ENCODE results near the gene ZNF423. TPM values are rescaled to one million over a fixed set of nuclear protein-coding genes. Genes with fewer than 3 reads are reported as not detected.

The ZNF423 gene
- total and polyA plus RNA-seq, 2 of the 13 experiments (the other 11 are each of a cell fraction or from before 2014, with no cell fraction given): 0.07 to 0.31 TPM

DNA sequence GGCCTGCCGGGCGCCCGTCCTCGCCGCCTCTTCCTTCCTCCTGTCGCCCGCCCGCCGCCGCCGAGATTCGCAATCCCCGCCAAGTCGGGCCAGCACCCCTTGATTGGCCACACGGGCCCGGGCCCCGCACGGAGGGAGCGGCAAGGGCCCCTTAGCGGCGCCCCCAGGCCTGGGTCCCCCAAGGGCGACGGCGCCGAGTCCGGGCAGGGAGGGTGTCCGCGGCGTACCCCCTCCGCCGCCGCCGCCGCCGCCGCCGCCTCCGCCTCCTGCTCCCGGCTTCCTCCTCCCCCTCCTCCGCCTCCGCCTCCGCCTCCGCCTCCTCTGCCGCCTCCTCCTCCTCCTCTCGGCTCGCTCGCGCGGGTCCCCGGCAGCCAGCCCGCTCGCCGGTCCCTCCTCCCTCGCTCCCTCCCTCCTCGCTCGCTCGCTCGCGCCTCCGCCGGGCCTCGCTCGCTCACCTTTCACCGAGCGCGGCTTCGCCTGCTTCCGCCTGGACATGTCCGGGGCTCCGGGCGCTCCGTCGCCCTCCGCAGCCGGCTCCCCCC is 561 bp downstream of the ZNF423 start (continued):
- TF ChIP-seq, protein P1, sequence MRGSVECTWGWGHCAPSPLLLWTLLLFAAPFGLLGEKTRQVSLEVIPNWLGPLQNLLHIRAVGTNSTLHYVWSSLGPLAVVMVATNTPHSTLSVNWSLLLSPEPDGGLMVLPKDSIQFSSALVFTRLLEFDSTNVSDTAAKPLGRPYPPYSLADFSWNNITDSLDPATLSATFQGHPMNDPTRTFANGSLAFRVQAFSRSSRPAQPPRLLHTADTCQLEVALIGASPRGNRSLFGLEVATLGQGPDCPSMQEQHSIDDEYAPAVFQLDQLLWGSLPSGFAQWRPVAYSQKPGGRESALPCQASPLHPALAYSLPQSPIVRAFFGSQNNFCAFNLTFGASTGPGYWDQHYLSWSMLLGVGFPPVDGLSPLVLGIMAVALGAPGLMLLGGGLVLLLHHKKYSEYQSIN (CRISPR knock-in tag; IDR thresholded peaks at IDR 0.05; ENCODE audit: borderline replicate concordance): no peak
- TF ChIP-seq, protein P2, sequence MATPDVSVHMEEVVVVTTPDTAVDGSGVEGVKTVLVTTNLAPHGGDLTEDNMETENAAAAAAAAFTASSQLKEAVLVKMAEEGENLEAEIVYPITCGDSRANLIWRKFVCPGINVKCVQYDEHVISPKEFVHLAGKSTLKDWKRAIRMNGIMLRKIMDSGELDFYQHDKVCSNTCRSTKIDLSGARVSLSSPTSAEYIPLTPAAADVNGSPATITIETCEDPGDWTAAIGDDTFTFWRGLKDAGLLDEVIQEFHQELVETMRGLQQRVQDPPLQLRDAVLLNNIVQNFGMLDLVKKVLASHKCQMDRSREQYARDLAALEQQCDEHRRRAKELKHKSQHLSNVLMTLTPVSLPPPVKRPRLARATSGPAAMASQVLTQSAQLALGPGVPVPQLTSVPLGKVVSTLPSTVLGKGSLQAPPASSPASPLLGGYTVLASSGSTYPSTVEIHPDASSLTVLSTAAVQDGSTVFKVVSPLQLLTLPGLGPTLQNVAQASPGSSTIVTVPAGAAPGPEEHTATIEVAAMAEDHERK (CRISPR knock-in tag; IDR thresholded peaks at IDR 0.05; ENCODE audit: low read depth): no peak
- peak; percentile 26; the same call in 1 of the 2 replicates for TF ChIP-seq MEIS2 (CRISPR knock-in tag; IDR thresholded peaks at IDR 0.05)
- TF ChIP-seq, protein P3, sequence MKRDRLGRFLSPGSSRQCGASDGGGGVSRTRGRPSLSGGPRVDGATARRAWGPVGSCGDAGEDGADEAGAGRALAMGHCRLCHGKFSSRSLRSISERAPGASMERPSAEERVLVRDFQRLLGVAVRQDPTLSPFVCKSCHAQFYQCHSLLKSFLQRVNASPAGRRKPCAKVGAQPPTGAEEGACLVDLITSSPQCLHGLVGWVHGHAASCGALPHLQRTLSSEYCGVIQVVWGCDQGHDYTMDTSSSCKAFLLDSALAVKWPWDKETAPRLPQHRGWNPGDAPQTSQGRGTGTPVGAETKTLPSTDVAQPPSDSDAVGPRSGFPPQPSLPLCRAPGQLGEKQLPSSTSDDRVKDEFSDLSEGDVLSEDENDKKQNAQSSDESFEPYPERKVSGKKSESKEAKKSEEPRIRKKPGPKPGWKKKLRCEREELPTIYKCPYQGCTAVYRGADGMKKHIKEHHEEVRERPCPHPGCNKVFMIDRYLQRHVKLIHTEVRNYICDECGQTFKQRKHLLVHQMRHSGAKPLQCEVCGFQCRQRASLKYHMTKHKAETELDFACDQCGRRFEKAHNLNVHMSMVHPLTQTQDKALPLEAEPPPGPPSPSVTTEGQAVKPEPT (CRISPR knock-in tag; IDR thresholded peaks at IDR 0.05; ENCODE audit: low read depth): no peak
- TF ChIP-seq, protein P4, sequence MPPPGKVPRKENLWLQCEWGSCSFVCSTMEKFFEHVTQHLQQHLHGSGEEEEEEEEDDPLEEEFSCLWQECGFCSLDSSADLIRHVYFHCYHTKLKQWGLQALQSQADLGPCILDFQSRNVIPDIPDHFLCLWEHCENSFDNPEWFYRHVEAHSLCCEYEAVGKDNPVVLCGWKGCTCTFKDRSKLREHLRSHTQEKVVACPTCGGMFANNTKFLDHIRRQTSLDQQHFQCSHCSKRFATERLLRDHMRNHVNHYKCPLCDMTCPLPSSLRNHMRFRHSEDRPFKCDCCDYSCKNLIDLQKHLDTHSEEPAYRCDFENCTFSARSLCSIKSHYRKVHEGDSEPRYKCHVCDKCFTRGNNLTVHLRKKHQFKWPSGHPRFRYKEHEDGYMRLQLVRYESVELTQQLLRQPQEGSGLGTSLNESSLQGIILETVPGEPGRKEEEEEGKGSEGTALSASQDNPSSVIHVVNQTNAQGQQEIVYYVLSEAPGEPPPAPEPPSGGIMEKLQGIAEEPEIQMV (CRISPR knock-in tag; IDR thresholded peaks at IDR 0.05; ENCODE audit: low read depth): 0 out of 2 replicates have a peak, but pooled peaks have one; percentile 23
- TF ChIP-seq ZNF12 (CRISPR knock-in tag; IDR thresholded peaks at IDR 0.05): no peak
- TF ChIP-seq KAT7 (CRISPR knock-in tag; IDR thresholded peaks at IDR 0.05; ENCODE audit: borderline replicate concordance): no peak
- peak; percentile 51; the same call in 1 of the 2 replicates for TF ChIP-seq HES4 (CRISPR knock-in tag; IDR thresholded peaks at IDR 0.05; ENCODE audit: borderline replicate concordance)
- TF ChIP-seq ATF1 (CRISPR knock-in tag; IDR thresholded peaks at IDR 0.05): no peak
- no peak for TF ChIP-seq ZBTB42 (CRISPR knock-in tag; IDR thresholded peaks at IDR 0.05)
- TF ChIP-seq ZMYM3 (CRISPR knock-in tag; IDR thresholded peaks at IDR 0.05): no peak
- TF ChIP-seq, protein P5, sequence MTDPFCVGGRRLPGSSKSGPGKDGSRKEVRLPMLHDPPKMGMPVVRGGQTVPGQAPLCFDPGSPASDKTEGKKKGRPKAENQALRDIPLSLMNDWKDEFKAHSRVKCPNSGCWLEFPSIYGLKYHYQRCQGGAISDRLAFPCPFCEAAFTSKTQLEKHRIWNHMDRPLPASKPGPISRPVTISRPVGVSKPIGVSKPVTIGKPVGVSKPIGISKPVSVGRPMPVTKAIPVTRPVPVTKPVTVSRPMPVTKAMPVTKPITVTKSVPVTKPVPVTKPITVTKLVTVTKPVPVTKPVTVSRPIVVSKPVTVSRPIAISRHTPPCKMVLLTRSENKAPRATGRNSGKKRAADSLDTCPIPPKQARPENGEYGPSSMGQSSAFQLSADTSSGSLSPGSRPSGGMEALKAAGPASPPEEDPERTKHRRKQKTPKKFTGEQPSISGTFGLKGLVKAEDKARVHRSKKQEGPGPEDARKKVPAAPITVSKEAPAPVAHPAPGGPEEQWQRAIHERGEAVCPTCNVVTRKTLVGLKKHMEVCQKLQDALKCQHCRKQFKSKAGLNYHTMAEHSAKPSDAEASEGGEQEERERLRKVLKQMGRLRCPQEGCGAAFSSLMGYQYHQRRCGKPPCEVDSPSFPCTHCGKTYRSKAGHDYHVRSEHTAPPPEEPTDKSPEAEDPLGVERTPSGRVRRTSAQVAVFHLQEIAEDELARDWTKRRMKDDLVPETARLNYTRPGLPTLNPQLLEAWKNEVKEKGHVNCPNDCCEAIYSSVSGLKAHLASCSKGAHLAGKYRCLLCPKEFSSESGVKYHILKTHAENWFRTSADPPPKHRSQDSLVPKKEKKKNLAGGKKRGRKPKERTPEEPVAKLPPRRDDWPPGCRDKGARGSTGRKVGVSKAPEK (CRISPR knock-in tag; IDR thresholded peaks at IDR 0.05; ENCODE audit: borderline replicate concordance): 0 out of 2 replicates have a peak, but pooled peaks have one; percentile 20
- no peak for TF ChIP-seq MED13 (CRISPR knock-in tag; IDR thresholded peaks at IDR 0.05)
- TF ChIP-seq ZNF484 (CRISPR knock-in tag; IDR thresholded peaks at IDR 0.05; ENCODE audit: borderline replicate concordance, low read depth): no peak
- no peak for TF ChIP-seq SIN3A (IDR thresholded peaks at IDR 0.05; ENCODE audit: borderline replicate concordance, low read depth, low read length)
- TF ChIP-seq DPF2 (CRISPR knock-in tag; IDR thresholded peaks at IDR 0.05; ENCODE audit: borderline replicate concordance, low read depth): no peak
- TF ChIP-seq, protein P6, sequence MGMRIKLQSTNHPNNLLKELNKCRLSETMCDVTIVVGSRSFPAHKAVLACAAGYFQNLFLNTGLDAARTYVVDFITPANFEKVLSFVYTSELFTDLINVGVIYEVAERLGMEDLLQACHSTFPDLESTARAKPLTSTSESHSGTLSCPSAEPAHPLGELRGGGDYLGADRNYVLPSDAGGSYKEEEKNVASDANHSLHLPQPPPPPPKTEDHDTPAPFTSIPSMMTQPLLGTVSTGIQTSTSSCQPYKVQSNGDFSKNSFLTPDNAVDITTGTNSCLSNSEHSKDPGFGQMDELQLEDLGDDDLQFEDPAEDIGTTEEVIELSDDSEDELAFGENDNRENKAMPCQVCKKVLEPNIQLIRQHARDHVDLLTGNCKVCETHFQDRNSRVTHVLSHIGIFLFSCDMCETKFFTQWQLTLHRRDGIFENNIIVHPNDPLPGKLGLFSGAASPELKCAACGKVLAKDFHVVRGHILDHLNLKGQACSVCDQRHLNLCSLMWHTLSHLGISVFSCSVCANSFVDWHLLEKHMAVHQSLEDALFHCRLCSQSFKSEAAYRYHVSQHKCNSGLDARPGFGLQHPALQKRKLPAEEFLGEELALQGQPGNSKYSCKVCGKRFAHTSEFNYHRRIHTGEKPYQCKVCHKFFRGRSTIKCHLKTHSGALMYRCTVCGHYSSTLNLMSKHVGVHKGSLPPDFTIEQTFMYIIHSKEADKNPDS (CRISPR knock-in tag; IDR thresholded peaks at IDR 0.05): no peak

All from HepG2 (cell line).